MCF 10A (cell line): Measurements from ENCODE around the gene ZNF485. TPM values are rescaled to one million over a fixed set of nuclear protein-coding genes. Genes with fewer than 3 reads are reported as not detected.

Experiments
- BruUV-seq: library from RNA; stranded (reverse); fragments of 400-500 nt; replicated peaks from 2 replicates; lab custom pipeline; 2021; lab: Mats Ljungman, UMichigan
- CTCF ChIA-PET: fragments of 300-600 bp; sonication (Branson Sonifier 250); formaldehyde crosslinking; extraction: SDS; loops from one replicate; lab custom pipeline; 2021; ENCODE audit warnings: antibody characterized with exemption, inconsistent platforms; lab: Yijun Ruan, JAX
- POLR2A ChIA-PET: fragments of 300-600, 350-650 bp; sonication (Branson Sonifier 250); formaldehyde crosslinking; extraction: SDS; loops from one replicate; lab custom pipeline; 2020; ENCODE audit warnings: antibody characterized with exemption, inconsistent platforms; lab: Yijun Ruan, JAX
- DNase-seq: peaks from one replicate; pipeline ENCODE4 v3.0.0-alpha.2; 2018; ENCODE audit not compliant: unreplicated experiment
- H3K27ac Mint-ChIP-seq: one replicate; pipeline ENCODE4 v1.8.0; 2022; ENCODE audit warnings: mild to moderate bottlenecking, low read depth, mixed read lengths; ENCODE audit not compliant: unreplicated experiment
- H3K27me3 Mint-ChIP-seq: one replicate; pipeline ENCODE4 v1.8.0; 2022; ENCODE audit warnings: mixed read lengths; ENCODE audit not compliant: insufficient read depth, unreplicated experiment
- H3K36me3 Mint-ChIP-seq: one replicate; pipeline ENCODE4 v1.8.0; 2022; ENCODE audit warnings: mild to moderate bottlenecking, moderate library complexity, mixed read lengths; ENCODE audit not compliant: insufficient read depth, unreplicated experiment
- H3K4me1 Mint-ChIP-seq: one replicate; pipeline ENCODE4 v1.8.0; 2022; ENCODE audit warnings: mixed read lengths; ENCODE audit not compliant: insufficient read depth, unreplicated experiment
- H3K4me3 Mint-ChIP-seq: one replicate; pipeline ENCODE4 v1.8.0; 2022; ENCODE audit warnings: mild to moderate bottlenecking, moderate library complexity, mixed read lengths; ENCODE audit not compliant: unreplicated experiment
- H3K9me3 Mint-ChIP-seq: one replicate; pipeline ENCODE4 v1.8.0; 2022; ENCODE audit warnings: mixed read lengths; ENCODE audit not compliant: unreplicated experiment
- CTCF ChIP-seq: fragments of 200-600 bp; IDR thresholded peaks from one replicate; pipeline ENCODE4 v1.8.0; 2022; ENCODE audit warnings: antibody characterized with exemption, mild to moderate bottlenecking; ENCODE audit not compliant: unreplicated experiment
- intact Hi-C: fragments of 100-400 bp; cut with micrococcal nuclease; formaldehyde crosslinking; loops from 2 replicates; pipeline ENCODE4 v1.14.1; 2022
- total RNA-seq: library from RNA; stranded (reverse); gene quantifications from 2 replicates; pipeline ENCODE4 v1.2.3, GENCODE V29; 2022

The ZNF485 gene
- total RNA-seq, 1 experiment from 2014 or later = 6.5 TPM

- intact Hi-C loops = no loop called here
- Mint-ChIP-seq H3K9me3 (peaks cover 22% of the 10 kb centered on the region), H3K36me3 (peaks cover 66% of the 10 kb centered on the region), H3K27me3 (no peaks in the 10 kb centered on the region), H3K4me3 (no peak overlapping the region), H3K27ac (no peak overlapping the region), H3K4me1 (peaks cover 24% of the 10 kb centered on the region)
- no TSS peak for BruUV-seq
- ChIA-PET POLR2A (no interaction called here), CTCF (no interaction called here)
- no peak for DNase-seq
- TF ChIP-seq CTCF = no peak
These were observed 4.4 kb downstream of the ZNF485 start for GRCh38 chr10:43610636-43611035.

- H3K9me3 Mint-ChIP-seq = peaks cover 23% of the 10 kb centered on the region
- H3K27me3 Mint-ChIP-seq = no peaks in the 10 kb centered on the region
- ChIA-PET POLR2A (interaction anchor here (0.6 to 0.7 kb wide), 2 partner anchors 25 to 450 kb away, joined by 3 to 5 read pairs; no protein-coding TSS in a partner anchor), CTCF (interaction anchor here (0.6 kb wide), 1 partner anchor 404 kb away, joined by 4 read pairs; no protein-coding TSS in a partner anchor)
- no peak for TF ChIP-seq CTCF
- peaks cover 7% of the 10 kb centered on the region for H3K4me1 Mint-ChIP-seq
- peaks cover 48% of the 10 kb centered on the region for H3K36me3 Mint-ChIP-seq
- H3K27ac Mint-ChIP-seq = no peak overlapping the region
- no peak overlapping the region for H3K4me3 Mint-ChIP-seq
- BruUV-seq = TSS peak; percentile 6
- DNase-seq = no peak
- intact Hi-C loops = no loop called here
These were observed 10.6 kb downstream of the ZNF485 start for GRCh38 chr10:43616697-43617370.

GRCh38 chr10:43619368-43619767 lies 13.1 kb downstream of the ZNF485 start:
- TF ChIP-seq CTCF = no peak

DNA sequence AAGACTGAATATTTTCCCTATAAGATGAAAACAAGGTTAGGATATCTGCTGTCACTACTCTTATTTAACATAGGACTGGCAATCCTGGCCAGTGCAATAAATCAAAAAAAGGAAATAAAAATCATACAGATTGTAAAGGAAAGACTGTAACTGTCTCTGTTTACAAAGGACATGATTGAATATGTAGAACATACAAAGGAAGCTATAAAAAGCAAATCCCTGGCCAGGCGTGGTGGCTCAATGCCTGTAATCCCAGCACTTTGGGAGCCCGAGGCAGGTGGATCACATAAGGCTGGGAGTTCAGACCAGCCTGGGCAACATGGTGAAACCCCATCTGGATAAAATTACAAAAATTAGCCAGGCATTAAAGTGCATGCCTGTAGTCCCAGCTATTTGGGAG lies 15.8 kb downstream of the ZNF485 start:
- POLR2A ChIA-PET = no interaction called here
- Mint-ChIP-seq H3K9me3 (peaks cover 11% of the 10 kb centered on the region), H3K4me3 (no peak overlapping the region), H3K27me3 (no peaks in the 10 kb centered on the region), H3K27ac (no peak overlapping the region), H3K4me1 (peaks cover 10% of the 10 kb centered on the region), H3K36me3 (no peaks in the 10 kb centered on the region)
- intact Hi-C loops = no loop called here
- CTCF ChIA-PET = no interaction called here
- no peak for DNase-seq
- no peak for TF ChIP-seq CTCF
- no TSS peak for BruUV-seq

More at GRCh38 chr10:43619368-43619767, 13.1 kb downstream of the ZNF485 start:
- Mint-ChIP-seq H3K4me1 (peaks cover 10% of the 10 kb centered on the region), H3K36me3 (peaks cover 25% of the 10 kb centered on the region), H3K27ac (no peak overlapping the region), H3K9me3 (peaks cover 23% of the 10 kb centered on the region), H3K27me3 (no peaks in the 10 kb centered on the region), H3K4me3 (no peak overlapping the region)
- intact Hi-C loops = no loop called here
- no TSS peak for BruUV-seq
- no peak for DNase-seq
- ChIA-PET POLR2A (no interaction called here), CTCF (no interaction called here)
